K562 (cell line): Measurements from ENCODE around the gene UBA1. TPM values are rescaled to one million over a fixed set of nuclear protein-coding genes. Genes with fewer than 3 reads are reported as not detected.

Experiments used
- ATAC-seq: fragments of 200-7000 bp; cut with Tn5 transposase; 3 replicates; pipeline ENCODE4 v1.9.1; 2020; ENCODE audit warnings: moderate library complexity
- BruUV-seq: library from RNA; stranded (reverse); fragments of 400-500 nt; replicated peaks from 2 replicates; lab custom pipeline; 2021; lab: Mats Ljungman, UMichigan
- CTCF ChIA-PET: fragments of 300-600 bp; formaldehyde crosslinking; extraction: SDS; loops from one replicate; lab custom pipeline; 2021; ENCODE audit warnings: low intra/inter-chr PET ratio; lab: Yijun Ruan, JAX
- POLR2A ChIA-PET: fragments of 300-600, 350-650 bp; sonication (Branson Sonifier 250); formaldehyde crosslinking; extraction: SDS; loops from one replicate; lab custom pipeline; 2021; ENCODE audit warnings: antibody characterized with exemption, inconsistent platforms; lab: Yijun Ruan, JAX
- DNase-seq, 4 experiments: peaks; one replicate each; pipeline versions ENCODE4 v3.0.0 to v3.0.0-alpha.2; 2011 to 2018; ENCODE audit warnings: low spot score in 3 of 4, mixed read lengths in 3 of 4; ENCODE audit errors: extremely low read depth in 1 of 4
- FAIRE-seq: peaks from 2 replicates; lab custom pipeline; 2011; peaks lifted over from hg19 to GRCh38; lab: Jason Lieb, UNC
- H2AFZ ChIP-seq: 2 replicates; pipeline ENCODE4 v1.6.0; 2011; ENCODE audit warnings: low read depth, low read length, control low read depth, inconsistent platforms
- H3K27ac ChIP-seq: fragments of 200-600 bp; 3 replicates; pipeline ENCODE4 v1.8.0; 2011; ENCODE audit warnings: low read depth, mild to moderate bottlenecking, control low read depth, inconsistent platforms, low read length, moderate library complexity, mixed read lengths; ENCODE audit errors: extremely low read depth
- H3K27me3 ChIP-seq, 2 experiments: fragments of 300-600 bp in 1 of 2; 2 replicates in 1 of 2; 3 replicates in 1 of 2; pipeline versions ENCODE4 v1.6.0 to v1.8.0; 2011; ENCODE audit warnings: inconsistent platforms in 2 of 2, low read length in 2 of 2, mild to moderate bottlenecking in 1 of 2, mixed read lengths in 1 of 2, moderate library complexity in 1 of 2; ENCODE audit not compliant: control insufficient read depth in 2 of 2, insufficient read depth in 2 of 2
- H3K36me3 ChIP-seq: fragments of 300-600 bp; 3 replicates; pipeline ENCODE4 v1.8.0; 2011; ENCODE audit warnings: mild to moderate bottlenecking, low read length, inconsistent platforms; ENCODE audit not compliant: control insufficient read depth, insufficient read depth
- H3K4me1 ChIP-seq, 2 experiments: fragments of 200-600 bp in 1 of 2; replicated peaks in 1 of 2; 2 replicates in 1 of 2; 3 replicates in 1 of 2; pipeline versions ENCODE4 v1.5.1 to v1.8.0; 2011; ENCODE audit warnings: inconsistent platforms in 2 of 2, low read length in 2 of 2, mild to moderate bottlenecking in 1 of 2, mixed read lengths in 1 of 2, moderate library complexity in 1 of 2; ENCODE audit not compliant: control insufficient read depth in 2 of 2, insufficient read depth in 2 of 2
- H3K4me2 ChIP-seq: 2 replicates; pipeline ENCODE4 v1.6.1; 2011; ENCODE audit warnings: low read length, control low read depth, inconsistent platforms, mixed read lengths; ENCODE audit not compliant: insufficient read depth
- H3K4me3 ChIP-seq: fragments of 200-600 bp; sonication (generic), shearing (Covaris generic); 2 replicates; pipeline ENCODE4 v1.5.1; 2016; ENCODE audit warnings: control low read depth, inconsistent platforms
- H3K79me2 ChIP-seq: fragments of 200-600 bp; 3 replicates; pipeline ENCODE4 v1.8.0; 2011; ENCODE audit warnings: low read length, inconsistent platforms; ENCODE audit not compliant: control insufficient read depth, insufficient read depth
- H3K9ac ChIP-seq, 2 experiments: 2 replicates each; pipeline versions ENCODE4 v1.6.0 to v1.6.1; 2011; ENCODE audit warnings: low read depth in 2 of 2, low read length in 2 of 2, control low read depth in 1 of 2, inconsistent platforms in 1 of 2, mild to moderate bottlenecking in 1 of 2, mixed read lengths in 1 of 2; ENCODE audit not compliant: insufficient read depth in 1 of 2
- H3K9me1 ChIP-seq: one replicate; pipeline ENCODE4 v1.6.0; 2011; ENCODE audit warnings: inconsistent platforms, mild to moderate bottlenecking, low read length, moderate library complexity; ENCODE audit not compliant: control insufficient read depth, insufficient read depth
- H3K9me3 ChIP-seq: replicated peaks from 2 replicates; pipeline ENCODE4 v1.5.1; 2011; ENCODE audit warnings: low read depth, low read length, inconsistent platforms; ENCODE audit not compliant: control insufficient read depth, insufficient read depth
- H4K20me1 ChIP-seq: replicated peaks from 2 replicates; pipeline ENCODE4 v1.6.1; 2011; ENCODE audit warnings: low read length, inconsistent platforms, mixed read lengths; ENCODE audit not compliant: control insufficient read depth, insufficient read depth
- JUND ChIP-seq, 2 experiments: IDR thresholded peaks; 2 replicates in 1 of 2; 3 replicates in 1 of 2; pipeline ENCODE4 v1.6.1; 2011; ENCODE audit warnings: borderline replicate concordance in 2 of 2, low read depth in 2 of 2, low read length in 2 of 2, improper control_type of control experiment in 1 of 2, missing biosample characterization in 1 of 2, missing genetic modification characterization in 1 of 2, missing genetic modification reagents in 1 of 2
- MAFK ChIP-seq: IDR thresholded peaks from 2 replicates; pipeline ENCODE4 v1.6.1; 2011; ENCODE audit warnings: low read length, improper control_type of control experiment
- POLR2G ChIP-seq: fragments of 200-400 bp; formaldehyde crosslinking; IDR thresholded peaks from 2 replicates; pipeline ENCODE4 v1.6.1; 2017; ENCODE audit warnings: low read depth, mild to moderate bottlenecking, antibody characterized with exemption, low read length, moderate library complexity
- ZKSCAN1 ChIP-seq: fragments of 150-350 bp; IDR thresholded peaks from 2 replicates; pipeline ENCODE4 v1.6.1; 2016; ENCODE audit warnings: low read depth, low read length
- WGBS: fragments of 100-300 bp; shearing (Covaris generic); methylation state at CpG from one replicate; pipeline ENCODE4 v1.1.6; 2016; ENCODE audit warnings: low coverage, mixed read lengths; ENCODE audit not compliant: insufficient coverage; ENCODE audit errors: missing lambda C conversion rate; 5-methylcytosine and 5-hydroxymethylcytosine counted together
- in situ Hi-C: fragments of 300-500 bp; cut with MboI; formaldehyde crosslinking; loops from 4 replicates; pipeline ENCODE4 v1.15.0; 2018; ENCODE audit warnings: inconsistent platforms, mixed read lengths
- intact Hi-C: fragments of 100-400 bp; cut with micrococcal nuclease; formaldehyde crosslinking; loops from 2 replicates; pipeline ENCODE4 v1.14.2; 2022
- polyA plus RNA-seq, 8 experiments: library from polyadenylated mRNA; depleted of rRNA in 4 of 8; stranded (reverse) in 5 of 8; unstranded in 3 of 8; fragments of >200 nt; fragmentation: Nextera tagmentation in 2 of 8; fragmentation: Illumina TruSeq in 1 of 8; extraction: Ambion mirVana in 2 of 8; extraction: Trizol in 1 of 8; gene quantifications; 2 replicates each; pipeline versions ENCODE4 v1.2.1 to v1.2.3, GENCODE V29; 2011 to 2014; ENCODE audit warnings: inconsistent platforms in 1 of 8, missing spikeins in 1 of 8
- total RNA-seq, 7 experiments: library from RNA; depleted of rRNA in 6 of 7; stranded (reverse); fragments of >200 nt in 6 of 7; fragmentation: Illumina TruSeq in 2 of 7; extraction: Trizol in 2 of 7; gene quantifications; 2 replicates each; pipeline versions ENCODE4 v1.2.1 to v1.2.3, GENCODE V29; 2011 to 2021; ENCODE audit warnings: low replicate concordance in 1 of 7

Gene UBA1
- total and polyA plus RNA-seq, 9 of the 15 experiments (the other 6 are each of a cell fraction or from before 2014, with no cell fraction given): 32.0 to 174 (median 93.6) TPM

GRCh38 chrX:47206316-47206715, 12.7 kb downstream of the UBA1 start (continued):
- TF ChIP-seq JUND (IDR thresholded peaks at IDR 0.05; ENCODE audit: borderline replicate concordance, low read depth, low read length) (no peak), JUND (tag; IDR thresholded peaks at IDR 0.05; ENCODE audit: borderline replicate concordance, low read depth, low read length) (no peak)
- TF ChIP-seq, all 486 proteins: peak for 0

DNA sequence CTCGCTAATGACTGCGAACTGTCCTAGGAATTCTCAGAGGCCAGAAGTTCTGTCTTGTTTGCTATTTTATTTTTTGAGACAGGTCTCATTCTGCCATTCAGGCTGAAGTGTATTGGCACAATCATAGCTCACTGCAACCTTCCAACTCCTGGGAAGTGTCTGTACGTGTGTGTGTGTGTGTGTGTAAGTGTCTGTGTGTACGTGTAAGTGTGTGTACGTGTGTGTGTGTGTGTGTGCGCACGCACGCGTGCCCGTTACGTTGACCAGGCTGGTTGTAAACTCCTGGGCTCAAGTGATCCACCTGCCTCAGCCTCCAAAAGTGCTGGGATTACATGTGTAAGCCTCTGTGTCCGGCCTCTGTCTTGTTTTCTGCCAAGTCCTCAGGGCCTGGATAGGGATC, 14.5 kb downstream of the UBA1 start:
- no peak for TF ChIP-seq ZKSCAN1
- no peak for TF ChIP-seq POLR2G
- no peak for TF ChIP-seq MAFK
- intact Hi-C loops: no loop called here
- BruUV-seq: no TSS peak
- 90% methylated on average over 12 of the region's 12 CpGs for WGBS
- Histone ChIP-seq H3K27ac (no peak overlapping the region), H3K9ac (no peak overlapping the region), H3K4me3 (no peak overlapping the region), H3K27me3 (no peaks in the 10 kb centered on the region), H4K20me1 (no peaks in the 10 kb centered on the region), H2AFZ (no peak overlapping the region), H3K36me3 (peaks cover 92% of the 10 kb centered on the region), H3K4me2 (no peak overlapping the region), H3K9me1 (no peaks in the 10 kb centered on the region), H3K9me3 (no peaks in the 10 kb centered on the region), H3K79me2 (no peaks in the 10 kb centered on the region), H3K4me1 (no peaks in the 10 kb centered on the region; a peak in 1 of 5 replicates)
- in situ Hi-C loops: no loop called here
- no peak for FAIRE-seq
- ChIA-PET CTCF (no interaction called here), POLR2A (interaction anchor here (0.7 kb wide), 1 partner anchor 11 kb away, joined by 3 read pairs; no protein-coding TSS in a partner anchor)
- ATAC-seq: no peak
- no peak for DNase-seq
